Loucy (cell line): ENCODE measurements around the gene NFKBIZ.

Source experiments
- H2AFZ ChIP-seq: fragments of 200-600 bp; sonication (generic); 2 replicates; pipeline ENCODE4 v1.6.0; 2016; ENCODE audit warnings: antibody characterized with exemption, mild to moderate bottlenecking, low read length, moderate library complexity
- H3F3A ChIP-seq: fragments of 200-600 bp; 2 replicates; pipeline ENCODE4 v1.6.0; 2016; ENCODE audit warnings: antibody characterized with exemption, low read depth, mild to moderate bottlenecking
- H3K27me3 ChIP-seq: fragments of 200-600 bp; sonication (generic); 2 replicates; pipeline ENCODE4 v1.6.1; 2014; ENCODE audit warnings: low read length, mild to moderate bottlenecking; ENCODE audit not compliant: insufficient read depth, poor library complexity, severe bottlenecking
- H3K36me3 ChIP-seq: fragments of 200-600 bp; sonication (generic); 2 replicates; pipeline ENCODE4 v1.6.1; 2016; ENCODE audit warnings: low read length; ENCODE audit not compliant: insufficient read depth
- H3K4me1 ChIP-seq: fragments of 200-600 bp; sonication (generic); 2 replicates; pipeline ENCODE4 v1.5.1; 2014; ENCODE audit warnings: low read length, mild to moderate bottlenecking; ENCODE audit not compliant: insufficient read depth, poor library complexity, severe bottlenecking
- H3K4me2 ChIP-seq: fragments of 200-600 bp; sonication (generic); 2 replicates; pipeline ENCODE4 v1.6.0; 2014; ENCODE audit warnings: antibody characterized with exemption, low read length, low read depth, mild to moderate bottlenecking; ENCODE audit not compliant: poor library complexity, severe bottlenecking
- H3K4me3 ChIP-seq: fragments of 200-600 bp; sonication (generic); 2 replicates; pipeline ENCODE4 v1.5.1; 2014; ENCODE audit warnings: low read length, mild to moderate bottlenecking, mixed read lengths; ENCODE audit not compliant: poor library complexity, severe bottlenecking
- H3K79me2 ChIP-seq: fragments of 200-600 bp; sonication (generic); 2 replicates; pipeline ENCODE4 v1.6.1; 2014; ENCODE audit warnings: low read length; ENCODE audit not compliant: insufficient read depth
- H3K9ac ChIP-seq: fragments of 200-600 bp; sonication (generic); 2 replicates; pipeline ENCODE4 v1.6.0; 2014; ENCODE audit warnings: mild to moderate bottlenecking, low read depth, low read length, moderate library complexity; ENCODE audit not compliant: poor library complexity, severe bottlenecking
- H3K9me2 ChIP-seq: fragments of 200-600 bp; sonication (generic); replicated peaks from 2 replicates; pipeline ENCODE4 v1.6.1; 2016; ENCODE audit warnings: low read depth, low read length, mixed read lengths
- H3K9me3 ChIP-seq: fragments of 200-600 bp; sonication (generic); 2 replicates; pipeline ENCODE4 v1.6.1; 2014; ENCODE audit warnings: mild to moderate bottlenecking, antibody characterized with exemption, low read length, low read depth; ENCODE audit not compliant: insufficient read depth
- H4K20me1 ChIP-seq: fragments of 200-600 bp; sonication (generic); 2 replicates; pipeline ENCODE4 v1.6.0; 2014; ENCODE audit warnings: antibody characterized with exemption, low read length, mild to moderate bottlenecking; ENCODE audit not compliant: insufficient read depth, poor library complexity, severe bottlenecking
- CTCF ChIP-seq: fragments of 200-600 bp; sonication (generic); conservative IDR thresholded peaks from 2 replicates; pipeline ENCODE4 v1.5.1; 2014; ENCODE audit warnings: mild to moderate bottlenecking, antibody characterized with exemption, low read length
- EZH2phosphoT487 ChIP-seq: fragments of 200-600 bp; IDR thresholded peaks from 2 replicates; pipeline ENCODE4 v1.6.1; 2018; ENCODE audit warnings: antibody characterized with exemption, mild to moderate bottlenecking, moderate library complexity, borderline replicate concordance

The NFKBIZ gene

GRCh38 chr3:101892648-101893047 is 43.3 kb downstream of the NFKBIZ start:
- Histone ChIP-seq H3K79me2 (no peaks in the 10 kb centered on the region), H2AFZ (no peak overlapping the region)

GRCh38 chr3:101896083-101896757 is 46.9 kb downstream of the NFKBIZ start:
- Histone ChIP-seq H3F3A (no peaks in the 10 kb centered on the region), H3K9me3 (no peaks in the 10 kb centered on the region), H2AFZ (no peak overlapping the region), H4K20me1 (no peaks in the 10 kb centered on the region), H3K36me3 (no peaks in the 10 kb centered on the region), H3K9me2 (no peaks in the 10 kb centered on the region), H3K4me2 (no peak overlapping the region), H3K4me3 (no peak overlapping the region), H3K27me3 (no peaks in the 10 kb centered on the region), H3K9ac (no peak overlapping the region), H3K79me2 (no peaks in the 10 kb centered on the region), H3K4me1 (peaks cover 10% of the 10 kb centered on the region)
- TF ChIP-seq CTCF (no peak), EZH2phosphoT487 (no peak)

More at GRCh38 chr3:101892648-101893047, 43.3 kb downstream of the NFKBIZ start:
- H3K9ac ChIP-seq, result no peak overlapping the region
- peaks cover 4% of the 10 kb centered on the region; the same call in 1 of the 2 replicates for H3F3A ChIP-seq
- no peak overlapping the region for H3K4me3 ChIP-seq
- no peaks in the 10 kb centered on the region for H3K9me3 ChIP-seq
- TF ChIP-seq CTCF (no peak), EZH2phosphoT487 (no peak)
- H3K36me3 ChIP-seq, result no peaks in the 10 kb centered on the region
- H3K9me2 ChIP-seq, result no peaks in the 10 kb centered on the region
- H3K27me3 ChIP-seq, result no peaks in the 10 kb centered on the region
- H3K4me2 ChIP-seq, result no peak overlapping the region
- peaks cover 24% of the 10 kb centered on the region for H3K4me1 ChIP-seq
- H4K20me1 ChIP-seq, result no peaks in the 10 kb centered on the region

DNA sequence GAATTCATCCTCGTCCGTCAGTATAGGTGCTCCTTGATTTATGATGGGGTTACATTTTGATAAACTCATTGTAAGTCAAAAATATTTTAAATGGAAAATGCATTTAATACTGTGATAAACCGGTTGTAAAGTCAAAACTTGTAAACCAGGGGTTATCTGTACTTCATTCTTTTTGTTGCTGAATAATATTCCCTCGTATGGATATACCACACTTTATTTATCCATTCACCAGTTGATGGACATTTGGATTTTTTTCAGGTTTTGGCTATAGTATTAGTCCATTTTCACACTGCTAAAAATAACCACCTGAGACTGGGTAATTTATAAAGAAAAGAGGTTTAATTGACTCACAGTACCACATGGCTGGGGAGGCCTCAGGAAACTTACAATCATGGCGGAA is 47.7 kb downstream of the NFKBIZ start:
- Histone ChIP-seq H3K9me2 (no peaks in the 10 kb centered on the region), H3F3A (no peaks in the 10 kb centered on the region), H3K4me1 (peaks cover 10% of the 10 kb centered on the region), H3K9me3 (no peaks in the 10 kb centered on the region), H3K4me3 (no peak overlapping the region), H3K27me3 (no peaks in the 10 kb centered on the region), H3K36me3 (no peaks in the 10 kb centered on the region), H3K4me2 (no peak overlapping the region), H4K20me1 (no peaks in the 10 kb centered on the region), H3K79me2 (no peaks in the 10 kb centered on the region), H3K9ac (no peak overlapping the region), H2AFZ (no peak overlapping the region)
- TF ChIP-seq EZH2phosphoT487, result no peak
- TF ChIP-seq CTCF, result no peak
